ENCODE measurements around the gene TPSAB1. TPM values are rescaled to one million over a fixed set of nuclear protein-coding genes. Genes with fewer than 3 reads are reported as not detected.

The TPSAB1 gene
- total and polyA plus RNA-seq, 10 of the 15 experiments (the other 5 are each of a cell fraction or from before 2014, with no cell fraction given), result 0.06 TPM; not detected in 9

- Histone ChIP-seq H3K27me3 (replicated peaks in 1 of 2; ENCODE audit: control insufficient read depth in 2 of 2, insufficient read depth in 2 of 2, low read length in 1 of 2) (no peaks in the 10 kb centered on the region), H3K9ac (ENCODE audit: control insufficient read depth, insufficient read depth, low read length) (no peak overlapping the region), H3K4me1 (ENCODE audit: control insufficient read depth, insufficient read depth, low read length) (no peaks in the 10 kb centered on the region), H3K9me3 (replicated peaks; ENCODE audit: control insufficient read depth, insufficient read depth, low read length) (no peaks in the 10 kb centered on the region), H3K79me2 (ENCODE audit: control insufficient read depth, insufficient read depth, low read length) (no peaks in the 10 kb centered on the region), H3K36me3 (ENCODE audit: control insufficient read depth in 2 of 2, insufficient read depth in 2 of 2, low read length in 1 of 2) (no peaks in the 10 kb centered on the region), H3K4me2 (ENCODE audit: control insufficient read depth, insufficient read depth) (no peak overlapping the region), H3K27ac (ENCODE audit: control insufficient read depth, insufficient read depth) (no peak overlapping the region), H4K20me1 (ENCODE audit: control insufficient read depth, insufficient read depth) (no peaks in the 10 kb centered on the region), H3K4me3 (no peak overlapping the region), H2AFZ (ENCODE audit: control insufficient read depth, low read depth, low read length) (no peak overlapping the region)
- no peak for ATAC-seq
- SMC1A ChIA-PET (ENCODE audit: uncharacterized antibody, unreplicated experiment), result no interaction called here
- DNase-seq (ENCODE audit: low read depth, low spot score), result no peak
- no peak for FAIRE-seq
- POLR2A ChIA-PET, result no interaction called here
- RAD21 ChIA-PET (ENCODE audit: unreplicated experiment), result no interaction called here
- in situ Hi-C loops (cut with MboI) (no loop called here), intact Hi-C loops (cut with micrococcal nuclease; ENCODE audit: unreplicated experiment) (no loop called here)
- no TSS peak for BruUV-seq (replicated peaks)
- CTCF ChIA-PET, result no interaction called here
- TF ChIP-seq SPI1 (IDR thresholded peaks at IDR 0.05; ENCODE audit: borderline replicate concordance, insufficient read depth, low read depth, low read length) (no peak), NBN (IDR thresholded peaks at IDR 0.05) (no peak), RB1 (IDR thresholded peaks at IDR 0.05; ENCODE audit: borderline replicate concordance) (no peak)
- WGBS (ENCODE audit: insufficient coverage, insufficient replicate concordance, low lambda C conversion rate, missing lambda C conversion rate), result 69% methylated on average over 23 of the region's 23 CpGs
Observed at GRCh38 chr16:1210461-1210860, 30.0 kb upstream of the TPSAB1 start.

GRCh38 chr16:1211451-1212268 lies 28.8 kb upstream of the TPSAB1 start:
- ATAC-seq, result no peak
- H3K4me3 ChIP-seq, result no peak overlapping the region
- H3K36me3 ChIP-seq (ENCODE audit: control insufficient read depth in 2 of 2, insufficient read depth in 2 of 2, low read length in 1 of 2), result no peaks in the 10 kb centered on the region
- ChIA-PET RAD21 (ENCODE audit: unreplicated experiment) (no interaction called here), SMC1A (ENCODE audit: uncharacterized antibody, unreplicated experiment) (no interaction called here), CTCF (no interaction called here), POLR2A (no interaction called here)
- H2AFZ ChIP-seq (ENCODE audit: control insufficient read depth, low read depth, low read length), result no peak overlapping the region
- intact Hi-C loops (cut with micrococcal nuclease; ENCODE audit: unreplicated experiment), result no loop called here
- H4K20me1 ChIP-seq (ENCODE audit: control insufficient read depth, insufficient read depth), result no peaks in the 10 kb centered on the region
- no peak for DNase-seq (ENCODE audit: low read depth, low spot score)
- no peaks in the 10 kb centered on the region for H3K79me2 ChIP-seq (ENCODE audit: control insufficient read depth, insufficient read depth, low read length)
- no peaks in the 10 kb centered on the region for H3K4me1 ChIP-seq (ENCODE audit: control insufficient read depth, insufficient read depth, low read length)
- no peaks in the 10 kb centered on the region for H3K27me3 ChIP-seq (replicated peaks in 1 of 2; ENCODE audit: control insufficient read depth in 2 of 2, insufficient read depth in 2 of 2, low read length in 1 of 2)
- FAIRE-seq, result no peak
- H3K9me3 ChIP-seq (replicated peaks; ENCODE audit: control insufficient read depth, insufficient read depth, low read length), result no peaks in the 10 kb centered on the region
- WGBS (ENCODE audit: insufficient coverage, insufficient replicate concordance, low lambda C conversion rate, missing lambda C conversion rate), result 73% methylated on average over 53 of the region's 65 CpGs
- in situ Hi-C loops (cut with MboI), result no loop called here
- no peak overlapping the region for H3K9ac ChIP-seq (ENCODE audit: control insufficient read depth, insufficient read depth, low read length)
- H3K27ac ChIP-seq (ENCODE audit: control insufficient read depth, insufficient read depth), result no peak overlapping the region
- no peak overlapping the region for H3K4me2 ChIP-seq (ENCODE audit: control insufficient read depth, insufficient read depth)
- no TSS peak for BruUV-seq (replicated peaks)
- TF ChIP-seq RELB (IDR thresholded peaks at IDR 0.05; ENCODE audit: low read depth) (no peak), BCL3 (IDR thresholded peaks at IDR 0.05; ENCODE audit: borderline replicate concordance, insufficient read depth, low read depth, low read length, poor library complexity, severe bottlenecking) (no peak), REST (IDR thresholded peaks at IDR 0.05; ENCODE audit: low read depth, low read length) (no peak)

All from GM12878 (cell line).